ENCODE measurements around the gene UBE4B. TPM values are rescaled to one million over a fixed set of nuclear protein-coding genes. Genes with fewer than 3 reads are reported as not detected.

UBE4B gene
- polyA plus RNA-seq, 1 experiment = 18.2 TPM

- no peak for TF ChIP-seq CTCF (IDR thresholded peaks at IDR 0.05; ENCODE audit: insufficient read depth, low read depth, low read length)
- Histone ChIP-seq H3K4me3 (ENCODE audit: low read depth, low read length) (no peak overlapping the region), H3K36me3 (ENCODE audit: control insufficient read depth, insufficient read depth, low read length) (peaks cover 6% of the 10 kb centered on the region), H3K27me3 (ENCODE audit: control insufficient read depth, insufficient read depth, low read length) (no peaks in the 10 kb centered on the region)
- no peak for DNase-seq (ENCODE audit: low read depth)
- ChIA-PET POLR2A (no interaction called here), CTCF (interaction anchor here (1.0 kb wide), 1 partner anchor 8 kb away, joined by 3 read pairs; no protein-coding TSS in a partner anchor)
Measured at GRCh38 chr1:10143961-10144485, 111.3 kb downstream of the UBE4B start.

GRCh38 chr1:10146391-10146790 is 113.6 kb downstream of the UBE4B start:
- no peak for DNase-seq (ENCODE audit: low read depth)
- ChIA-PET CTCF (interaction anchor here (1.8 kb wide), 1 partner anchor 64 kb away, joined by 5 read pairs; the partner anchor contains the start of gene KIF1B), POLR2A (no interaction called here)
- Histone ChIP-seq H3K4me3 (ENCODE audit: low read depth, low read length) (no peak overlapping the region), H3K27me3 (ENCODE audit: control insufficient read depth, insufficient read depth, low read length) (no peaks in the 10 kb centered on the region), H3K36me3 (ENCODE audit: control insufficient read depth, insufficient read depth, low read length) (peaks cover 5% of the 10 kb centered on the region)
- no peak for TF ChIP-seq CTCF (IDR thresholded peaks at IDR 0.05; ENCODE audit: insufficient read depth, low read depth, low read length)

GRCh38 chr1:10149231-10149630 is 116.5 kb downstream of the UBE4B start:
- DNase-seq (ENCODE audit: low read depth) = no peak
- TF ChIP-seq CTCF (IDR thresholded peaks at IDR 0.05; ENCODE audit: insufficient read depth, low read depth, low read length) = no peak
- no peak overlapping the region for H3K4me3 ChIP-seq (ENCODE audit: low read depth, low read length)
- CTCF ChIA-PET = no interaction called here
- H3K36me3 ChIP-seq (ENCODE audit: control insufficient read depth, insufficient read depth, low read length) = peaks cover 4% of the 10 kb centered on the region
- no peaks in the 10 kb centered on the region for H3K27me3 ChIP-seq (ENCODE audit: control insufficient read depth, insufficient read depth, low read length)
- POLR2A ChIA-PET = no interaction called here

- TF ChIP-seq CTCF (IDR thresholded peaks at IDR 0.05; ENCODE audit: insufficient read depth, low read depth, low read length) = peak; percentile 77
- ChIA-PET POLR2A (no interaction called here), CTCF (interaction anchor here (0.6 to 3.4 kb wide), 22 partner anchors 9 to 525 kb away, joined by 3 to 28 read pairs (median 5); partner anchors contain the start of genes LZIC and NMNAT1)
- no peak for DNase-seq (ENCODE audit: low read depth)
- Histone ChIP-seq H3K4me3 (ENCODE audit: low read depth, low read length) (no peak overlapping the region), H3K36me3 (ENCODE audit: control insufficient read depth, insufficient read depth, low read length) (no peaks in the 10 kb centered on the region), H3K27me3 (ENCODE audit: control insufficient read depth, insufficient read depth, low read length) (no peaks in the 10 kb centered on the region)
Measured at GRCh38 chr1:10152709-10153284, 120.0 kb downstream of the UBE4B start.

GRCh38 chr1:10155087-10155712 is 122.4 kb downstream of the UBE4B start:
- Histone ChIP-seq H3K4me3 (ENCODE audit: low read depth, low read length) (no peak overlapping the region), H3K27me3 (ENCODE audit: control insufficient read depth, insufficient read depth, low read length) (no peaks in the 10 kb centered on the region), H3K36me3 (ENCODE audit: control insufficient read depth, insufficient read depth, low read length) (0 out of 2 replicates have a peak, but pooled peaks cover 1% of the 10 kb centered on the region)
- DNase-seq (ENCODE audit: low read depth) = no peak
- no peak for TF ChIP-seq CTCF (IDR thresholded peaks at IDR 0.05; ENCODE audit: insufficient read depth, low read depth, low read length)
- ChIA-PET POLR2A (no interaction called here), CTCF (interaction anchor here (1.6 to 3.4 kb wide), 3 partner anchors 122 to 205 kb away, joined by 4 to 28 read pairs (median 4); partner anchors contain the start of gene UBE4B)
